ENCODE measurements around the gene STXBP3.

DNA sequence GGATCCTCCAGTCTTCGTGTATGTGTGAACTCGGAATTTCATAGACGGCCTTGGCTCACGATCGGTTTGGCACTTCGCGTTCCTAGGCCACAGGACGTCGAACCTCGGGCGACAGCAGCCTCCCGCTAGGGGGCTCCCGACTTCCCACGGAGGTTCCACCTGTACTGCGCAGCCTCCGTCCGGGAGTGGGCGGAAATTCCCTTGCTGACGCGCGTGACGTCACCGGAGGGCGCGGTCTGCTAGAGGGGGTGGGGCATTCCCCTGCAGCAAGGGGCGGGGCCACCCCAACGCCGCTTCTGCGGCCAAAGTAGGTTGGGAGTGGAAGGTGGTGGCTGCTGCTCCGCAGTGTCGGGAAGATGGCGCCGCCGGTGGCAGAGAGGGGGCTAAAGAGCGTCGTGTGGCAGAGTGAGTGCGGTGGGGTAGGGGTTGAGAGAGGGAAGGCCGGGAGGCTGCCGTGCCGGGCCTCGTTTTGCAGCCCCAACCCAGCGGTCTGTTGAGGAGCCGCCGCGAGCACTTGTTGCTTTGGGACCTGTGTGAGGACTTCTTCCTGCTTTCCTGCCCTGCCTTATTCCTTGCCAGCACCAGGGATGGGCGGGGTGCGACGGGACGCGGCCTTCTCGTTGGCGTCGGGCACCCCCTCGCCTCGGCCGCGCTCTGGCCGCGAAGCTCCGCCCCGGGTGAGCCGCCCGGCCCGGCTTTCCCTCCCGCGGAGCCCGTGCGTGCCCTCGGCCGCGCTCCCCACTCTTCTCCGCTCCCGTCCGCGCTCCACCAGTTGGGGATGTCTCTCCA is at the start of gene STXBP3:
- TF ChIP-seq, protein P1, sequence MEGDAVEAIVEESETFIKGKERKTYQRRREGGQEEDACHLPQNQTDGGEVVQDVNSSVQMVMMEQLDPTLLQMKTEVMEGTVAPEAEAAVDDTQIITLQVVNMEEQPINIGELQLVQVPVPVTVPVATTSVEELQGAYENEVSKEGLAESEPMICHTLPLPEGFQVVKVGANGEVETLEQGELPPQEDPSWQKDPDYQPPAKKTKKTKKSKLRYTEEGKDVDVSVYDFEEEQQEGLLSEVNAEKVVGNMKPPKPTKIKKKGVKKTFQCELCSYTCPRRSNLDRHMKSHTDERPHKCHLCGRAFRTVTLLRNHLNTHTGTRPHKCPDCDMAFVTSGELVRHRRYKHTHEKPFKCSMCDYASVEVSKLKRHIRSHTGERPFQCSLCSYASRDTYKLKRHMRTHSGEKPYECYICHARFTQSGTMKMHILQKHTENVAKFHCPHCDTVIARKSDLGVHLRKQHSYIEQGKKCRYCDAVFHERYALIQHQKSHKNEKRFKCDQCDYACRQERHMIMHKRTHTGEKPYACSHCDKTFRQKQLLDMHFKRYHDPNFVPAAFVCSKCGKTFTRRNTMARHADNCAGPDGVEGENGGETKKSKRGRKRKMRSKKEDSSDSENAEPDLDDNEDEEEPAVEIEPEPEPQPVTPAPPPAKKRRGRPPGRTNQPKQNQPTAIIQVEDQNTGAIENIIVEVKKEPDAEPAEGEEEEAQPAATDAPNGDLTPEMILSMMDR (IDR thresholded peaks at IDR 0.05): peak; percentile 96 to 98 (median 97)
- TF ChIP-seq POLR2A (IDR thresholded peaks at IDR 0.05): peak; percentile 94 to 100
- peak; percentile 99 to 100 for TF ChIP-seq EP300 (IDR thresholded peaks at IDR 0.05)

Measured in tibial nerve (tissue), 4 donors.